NCI-H187 (cell line): ENCODE measurements around the gene EPB41.
A peak's percentile ranks its signal among the peaks of the same experiment; 100 is the strongest.

Experiments used
- DNase-seq, 2 experiments: peaks; one replicate each; lab custom pipeline; 2025; lab: John Stamatoyannopoulos, UW

EPB41 gene

DNA sequence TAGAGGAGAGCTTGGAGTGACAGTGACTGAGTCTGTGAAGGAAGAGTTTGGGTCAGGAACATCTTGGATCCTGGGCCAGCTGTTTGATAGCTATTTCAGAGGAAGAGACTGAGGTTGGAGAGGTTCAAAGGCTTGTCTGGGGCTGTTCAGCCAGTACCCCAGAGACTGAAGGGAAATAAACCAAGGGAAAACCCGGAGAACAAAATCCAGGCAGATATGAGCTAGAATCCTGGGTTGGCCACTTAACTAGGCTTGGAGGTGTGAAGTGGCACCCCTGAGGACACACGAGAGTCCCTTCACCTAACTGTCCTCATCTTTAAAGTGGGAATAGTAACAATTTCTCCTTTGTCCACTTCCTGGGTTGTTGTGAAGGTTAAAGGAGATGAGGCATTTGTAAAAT is 23.1 kb upstream of the EPB41 start:
- DNase-seq = no peak

DNA sequence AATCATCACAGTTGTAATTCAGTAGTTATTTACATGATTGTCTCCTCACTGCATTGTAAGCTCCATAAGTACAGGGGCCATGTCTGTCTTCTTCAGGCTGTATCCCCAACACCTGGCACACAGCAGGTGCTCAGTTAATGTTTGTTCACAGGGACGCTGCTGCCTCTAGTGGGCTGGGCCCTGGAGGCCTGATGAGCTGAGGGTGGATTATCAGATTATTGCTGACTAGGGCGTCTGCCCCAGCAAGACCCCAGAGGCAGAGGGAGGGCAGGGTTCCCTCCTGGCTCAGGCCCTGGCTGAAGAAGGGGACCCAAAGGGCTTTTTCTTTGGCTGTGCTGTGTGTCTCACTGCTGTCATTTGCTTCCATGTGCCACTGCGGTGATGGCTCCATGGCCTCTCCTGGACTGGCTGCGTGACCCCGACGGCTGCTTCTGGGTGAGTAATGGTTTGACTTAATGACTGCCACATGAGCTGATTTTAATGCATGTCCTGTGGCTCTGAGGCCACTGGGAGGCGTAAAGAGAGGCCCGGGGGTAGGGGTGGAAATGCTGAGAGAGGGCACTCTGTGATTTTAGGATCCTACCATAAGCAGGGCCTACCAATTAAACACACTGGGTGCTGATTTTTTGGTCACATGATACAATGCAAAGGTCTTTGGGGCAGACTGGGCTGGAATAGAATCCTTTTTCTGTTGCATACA is 20.8 kb upstream of the EPB41 start:
- DNase-seq = no peak

- DNase-seq = no peak
Measured at GRCh38 chr1:28894785-28895184, 19.6 kb upstream of the EPB41 start.

DNA sequence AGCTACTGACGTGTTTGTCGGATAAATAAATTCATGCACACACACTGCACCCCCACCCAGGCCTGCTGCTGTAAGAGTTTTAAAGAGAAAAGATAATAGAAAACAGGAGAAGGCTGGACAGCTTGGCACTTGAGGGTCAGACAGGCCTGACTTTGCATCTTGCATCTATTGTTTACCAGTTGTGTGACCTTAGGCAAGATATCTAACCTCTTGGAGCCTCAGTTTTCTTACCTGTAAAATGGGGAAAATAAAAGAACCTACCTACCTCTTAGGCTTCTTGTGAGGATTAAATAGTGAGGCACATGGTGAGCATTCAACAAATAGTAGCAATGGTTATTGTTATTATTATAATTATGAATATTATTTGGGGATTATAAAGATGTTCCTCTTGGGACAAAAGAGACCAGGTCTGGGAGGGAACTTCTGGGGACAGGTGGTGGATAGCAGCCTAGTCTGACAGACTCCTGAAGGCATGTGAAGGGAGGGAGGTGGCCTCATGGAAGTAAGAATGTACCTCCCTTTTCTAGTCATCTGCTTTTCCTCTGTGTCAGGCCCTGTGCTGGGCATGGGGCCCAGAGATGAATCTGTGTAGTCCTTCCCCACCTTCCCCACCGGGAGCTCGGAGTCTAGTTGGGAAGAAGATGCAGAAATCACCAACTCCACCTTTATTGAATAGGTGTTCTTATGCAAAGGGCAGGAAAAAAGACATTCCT is 18.3 kb upstream of the EPB41 start:
- no peak for DNase-seq

DNA sequence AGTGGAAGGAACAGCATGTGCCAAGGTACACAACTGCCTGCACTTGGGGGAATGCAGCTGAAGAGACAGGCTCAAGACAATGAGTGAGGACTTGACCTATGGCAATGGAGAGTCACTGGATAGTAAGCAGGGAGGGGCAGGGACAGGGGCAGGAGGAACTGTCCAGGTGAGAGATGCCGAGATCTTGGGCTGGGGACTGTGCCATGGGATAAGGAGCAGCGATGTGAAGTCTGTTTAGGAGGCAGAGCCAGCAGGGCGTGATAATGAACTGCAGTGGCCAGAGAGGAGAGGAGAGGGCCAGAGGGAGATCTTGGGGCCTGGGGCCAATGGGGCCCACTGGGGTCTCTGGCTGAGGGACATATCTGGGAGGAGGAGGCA is 17.8 kb upstream of the EPB41 start:
- no peak for DNase-seq

GRCh38 chr1:28897789-28898188 is 16.6 kb upstream of the EPB41 start:
- no peak for DNase-seq

DNA sequence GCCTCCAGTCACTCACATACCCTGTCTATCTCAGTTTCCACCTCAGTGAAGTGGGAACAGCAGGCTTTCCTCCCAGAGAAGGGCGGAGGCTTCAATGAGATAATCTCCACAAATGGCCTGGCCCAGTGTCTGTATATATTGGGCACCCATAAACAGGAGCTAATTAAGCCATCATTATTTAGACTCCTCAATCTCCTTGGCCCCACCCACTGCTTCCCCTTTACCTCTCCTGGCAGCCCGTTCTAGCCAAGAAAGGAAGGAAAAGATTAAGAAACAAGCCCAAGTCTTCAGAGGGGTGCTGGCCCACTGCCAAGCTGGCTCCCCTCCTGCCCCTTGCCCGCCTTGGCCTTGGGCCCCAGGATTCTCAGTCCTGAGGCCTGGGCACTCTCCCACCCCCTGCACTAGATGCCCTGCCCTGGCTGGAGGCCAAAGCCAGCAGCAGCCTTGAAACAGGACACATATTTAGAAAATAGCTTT is 15.9 kb upstream of the EPB41 start:
- no peak for DNase-seq

DNA sequence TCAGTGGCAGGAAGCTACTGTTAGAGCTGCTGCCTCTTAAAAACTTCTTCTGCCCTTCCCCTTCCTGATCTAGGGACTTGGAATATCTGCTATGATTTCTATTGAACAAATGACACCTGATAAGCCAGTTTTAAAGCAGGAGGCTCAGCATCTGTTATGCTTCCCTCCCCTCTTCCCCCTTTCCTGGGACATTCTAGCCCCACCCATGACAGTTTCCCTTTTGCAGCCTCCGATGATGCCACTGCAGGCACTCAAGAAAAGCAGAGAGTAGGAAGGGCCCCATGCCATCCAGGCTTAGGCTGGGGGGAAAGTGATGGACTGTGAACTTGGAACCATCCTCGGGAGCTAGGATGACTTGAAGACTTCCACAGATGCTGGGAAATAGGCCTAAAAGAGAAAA is 15.1 kb upstream of the EPB41 start:
- no peak for DNase-seq

GRCh38 chr1:28900562-28900961 is 13.8 kb upstream of the EPB41 start:
- no peak for DNase-seq

GRCh38 chr1:28902738-28903137 is 11.6 kb upstream of the EPB41 start:
- DNase-seq = no peak

GRCh38 chr1:28905921-28906666 is 8.3 kb upstream of the EPB41 start:
- no peak for DNase-seq

DNA sequence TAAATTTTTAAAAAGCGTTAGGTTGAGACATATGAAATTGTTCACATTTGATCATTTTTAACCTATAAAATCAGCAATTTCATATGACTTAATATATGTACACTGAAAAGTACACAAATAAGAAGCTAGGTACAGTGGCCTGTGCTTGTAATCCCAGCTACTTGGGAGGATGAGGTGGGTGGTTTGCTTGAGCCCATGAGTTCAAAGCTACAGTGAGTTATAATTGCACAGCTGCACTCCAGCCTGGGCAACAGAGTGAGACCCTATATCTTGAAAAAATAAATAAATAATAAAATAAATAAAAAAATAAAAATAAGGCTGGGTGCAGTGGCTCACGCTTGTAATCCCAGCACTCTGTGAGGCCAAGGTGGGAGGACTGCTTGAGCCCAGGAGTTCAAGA is 5.2 kb upstream of the EPB41 start:
- no peak for DNase-seq

- DNase-seq = no peak
Measured at GRCh38 chr1:28910379-28911115, 3.8 kb upstream of the EPB41 start.

DNA sequence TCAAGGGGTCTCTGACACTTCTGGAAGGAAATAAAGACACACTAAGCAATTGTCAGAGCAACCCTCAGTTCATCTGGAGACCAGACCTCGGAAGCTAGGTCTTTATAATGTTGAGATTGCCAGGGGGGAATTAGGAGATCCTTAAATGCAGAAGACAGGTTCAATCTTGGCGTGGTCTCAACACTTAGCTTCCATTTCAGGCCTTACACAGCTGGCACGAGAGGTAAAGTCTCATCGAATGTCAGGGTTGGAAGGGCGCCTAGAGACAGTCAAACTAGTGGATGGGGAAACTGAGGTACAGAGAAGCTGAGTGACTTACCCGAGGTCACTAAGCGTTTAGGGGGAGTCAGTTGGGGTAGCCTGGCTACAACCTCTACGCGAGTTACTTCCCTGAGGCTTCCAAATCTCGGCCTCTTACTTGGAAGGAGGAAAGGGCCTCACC is 562 bp upstream of the EPB41 start:
- DNase-seq = no peak

DNA sequence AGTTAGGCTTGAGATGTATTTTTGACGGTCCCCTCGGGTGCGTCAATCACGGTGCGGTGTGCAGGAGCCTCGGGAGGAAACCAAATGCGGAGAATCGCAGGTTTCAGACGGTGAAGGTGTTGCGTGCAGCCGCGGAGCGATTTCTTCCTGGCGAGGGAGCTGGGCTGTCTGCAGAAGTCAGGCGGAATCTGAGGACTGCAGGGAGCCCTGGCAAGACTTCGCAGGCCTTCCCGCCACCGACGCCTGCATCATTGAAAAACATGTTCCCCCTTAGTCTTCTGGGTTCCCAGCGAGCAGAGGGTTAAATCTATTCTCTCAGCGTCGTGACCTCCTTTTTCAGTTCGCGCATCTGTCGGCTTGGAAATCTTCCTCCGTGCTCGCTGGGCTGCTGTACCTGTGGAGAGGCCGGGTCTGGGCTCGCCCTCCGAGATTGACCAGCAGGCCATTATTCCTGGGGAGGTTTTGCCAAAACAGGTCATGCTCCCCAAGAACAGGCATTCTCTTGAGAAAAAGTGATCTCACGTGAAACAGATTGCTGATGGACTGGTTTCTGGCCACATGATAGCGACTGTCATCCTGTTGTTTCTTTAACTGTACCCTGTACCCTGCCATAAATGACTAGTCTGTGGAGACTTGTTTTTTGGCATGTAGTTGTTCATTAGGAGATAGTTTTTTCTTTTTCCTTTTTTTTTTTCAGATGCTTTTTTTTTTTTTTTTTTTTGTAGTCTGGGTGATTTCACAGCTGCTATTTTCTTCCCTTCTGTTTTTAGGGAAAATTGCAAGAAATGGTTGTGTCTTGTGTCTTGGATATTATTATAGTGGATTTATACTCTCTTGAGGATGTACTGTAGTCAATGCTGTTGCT is 894 bp downstream of the EPB41 start:
- DNase-seq = peak; percentile 5 to 42

DNA sequence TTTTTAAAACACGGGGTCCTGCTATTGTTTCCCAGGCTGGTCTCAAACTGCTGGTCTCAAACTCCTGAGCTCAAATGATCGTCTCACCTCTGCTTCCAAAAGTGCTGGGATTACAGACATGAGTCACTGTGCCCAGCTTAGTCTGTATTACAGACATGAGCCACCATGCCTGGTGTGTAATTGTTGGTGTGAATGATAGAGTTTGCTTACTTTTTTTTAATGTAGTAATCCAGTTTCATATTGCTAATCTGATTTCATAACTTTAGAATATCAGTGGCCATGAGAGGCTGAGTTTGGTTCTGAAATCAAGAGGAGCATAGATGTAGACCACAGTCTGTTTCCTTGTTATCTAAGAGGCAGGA is 3.4 kb downstream of the EPB41 start:
- no peak for DNase-seq

DNA sequence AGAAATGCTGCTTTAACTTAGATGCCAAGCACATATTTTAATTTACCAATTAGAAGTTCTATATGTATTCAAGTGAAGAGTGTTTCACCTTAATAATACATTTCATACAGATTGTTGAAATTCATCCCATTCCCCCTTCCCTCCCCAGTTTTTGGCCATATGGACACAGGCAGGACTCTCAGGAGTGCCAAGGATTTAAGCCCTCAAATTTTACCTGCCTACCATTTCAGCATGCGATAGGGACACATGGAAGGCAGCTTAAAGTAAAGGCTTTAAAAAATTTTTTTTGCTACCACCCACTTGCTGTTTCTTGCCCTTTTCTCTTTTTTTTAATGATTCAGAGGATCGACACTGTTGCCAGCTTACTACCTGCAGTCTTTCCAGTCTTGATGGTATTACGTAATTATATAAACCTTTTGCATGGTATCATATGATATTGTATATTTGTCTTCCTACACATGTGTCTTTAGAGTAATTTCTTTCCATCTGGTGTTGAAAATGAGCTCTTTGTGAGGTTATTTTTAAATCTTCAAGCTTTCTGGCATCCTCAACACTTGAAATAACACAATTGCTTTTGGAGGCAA is 7.0 kb downstream of the EPB41 start:
- no peak for DNase-seq

DNA sequence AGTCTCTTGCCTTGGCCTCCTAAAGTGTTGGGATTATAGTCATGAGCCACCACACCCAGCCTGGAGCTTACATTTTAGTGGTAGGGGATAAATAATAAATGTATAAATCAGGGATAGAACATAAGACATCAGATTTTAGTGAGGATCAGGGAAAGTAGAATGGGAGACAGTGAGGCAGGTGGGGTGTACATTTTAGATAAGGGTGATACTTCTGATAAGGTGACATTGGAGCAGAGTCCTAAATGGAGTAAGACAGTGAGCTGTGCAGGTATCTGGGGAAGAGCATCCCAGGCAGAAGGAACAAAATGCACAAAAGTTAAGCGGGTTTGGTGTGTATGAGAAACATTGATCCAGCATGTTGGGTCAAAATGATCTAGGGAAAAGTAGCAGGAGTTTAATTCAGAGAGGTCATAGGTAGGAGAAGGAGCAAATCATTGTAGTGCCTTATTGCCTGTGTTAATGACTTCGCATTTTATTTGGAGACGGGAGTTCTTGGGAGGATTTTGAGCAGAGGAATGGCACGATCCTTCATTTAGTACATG is 11.1 kb downstream of the EPB41 start:
- no peak for DNase-seq

DNA sequence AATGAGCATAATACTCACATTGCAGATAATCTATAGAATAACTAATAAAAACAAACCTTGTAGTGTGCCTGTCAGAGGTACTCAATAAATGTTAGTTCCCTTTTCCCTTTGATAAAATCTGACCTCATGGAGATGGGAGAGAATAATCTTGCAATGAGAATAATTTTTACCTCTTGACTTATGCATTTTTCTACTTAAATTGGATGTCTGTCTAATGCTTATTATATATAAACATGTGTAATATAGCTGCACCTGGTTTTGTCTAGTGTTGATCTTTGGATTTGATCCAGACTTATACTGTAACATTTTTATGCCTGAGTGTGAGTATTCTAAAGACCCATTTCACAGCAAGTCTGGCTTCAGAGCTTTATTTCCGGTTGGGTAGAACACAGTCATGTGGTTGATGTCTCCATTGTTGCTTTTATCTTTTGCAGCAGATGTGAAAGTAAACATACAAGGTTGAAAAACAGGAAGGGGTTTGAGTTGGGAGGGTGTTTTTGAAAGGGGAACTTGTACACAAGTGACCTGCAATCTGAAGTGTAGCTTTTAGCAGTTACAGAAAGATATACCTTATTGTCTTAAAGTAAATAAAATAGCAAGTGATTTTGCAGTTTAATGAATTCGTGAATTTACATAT is 12.4 kb downstream of the EPB41 start:
- DNase-seq = no peak

DNA sequence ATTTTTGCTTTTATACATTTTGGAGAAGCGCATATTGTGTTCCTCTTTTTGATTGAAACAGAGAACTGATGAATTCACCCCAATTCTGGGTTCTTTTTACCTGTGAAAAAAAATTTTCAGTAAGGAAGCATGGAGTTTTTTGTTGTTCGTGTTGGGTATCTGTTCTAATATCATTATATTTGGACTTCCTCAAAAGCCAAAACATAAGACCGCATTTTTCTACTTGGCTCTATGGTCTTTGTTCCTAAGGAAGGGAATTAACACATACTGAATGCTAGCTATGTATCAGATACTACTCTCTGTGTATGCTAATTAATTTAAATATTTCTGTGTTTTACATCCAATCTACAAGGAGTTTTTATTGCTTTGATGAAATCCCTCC is 12.9 kb downstream of the EPB41 start:
- no peak for DNase-seq
